ENCODE measurements around the gene RGS7.
"Not testable (repeated sequence)": the region's sequence is repeated elsewhere in the genome, so short reads cannot be mapped to it uniquely, and the experiment has no call there.

RGS7 gene

DNA sequence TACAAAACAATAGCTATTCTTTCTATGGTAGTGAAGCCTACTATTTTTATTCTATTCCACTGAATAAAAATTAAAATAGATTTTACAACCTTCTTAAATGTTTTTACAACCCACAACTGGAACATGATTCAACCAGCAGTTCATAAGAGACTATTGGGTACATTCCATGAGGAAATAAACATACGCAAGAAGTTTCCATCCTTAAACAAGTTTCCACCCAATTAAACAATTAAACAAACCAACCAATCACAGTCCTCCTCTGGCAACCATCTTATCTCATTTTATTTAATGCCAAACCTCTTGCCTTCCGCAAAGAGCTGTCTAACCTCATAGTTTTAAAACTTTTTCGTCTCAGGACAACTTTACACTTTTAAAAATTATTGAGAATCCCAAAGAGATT, 239.0 kb downstream of the RGS7 start:
- DNase-seq: no peak

GRCh38 chr1:241115784-241116183, 241.2 kb downstream of the RGS7 start:
- in situ Hi-C loops (cut with HindIII; ENCODE audit: low pct_ligation_motif_present, low pct_unique_long_range_greater_than_20kb, low sequenced_read_pairs): no loop called here
- DNase-seq: no peak

More for the DNA sequence above, 239.0 kb downstream of the RGS7 start:
- in situ Hi-C loops (cut with HindIII; ENCODE audit: low pct_ligation_motif_present, low pct_unique_long_range_greater_than_20kb, low sequenced_read_pairs): no loop called here

DNA sequence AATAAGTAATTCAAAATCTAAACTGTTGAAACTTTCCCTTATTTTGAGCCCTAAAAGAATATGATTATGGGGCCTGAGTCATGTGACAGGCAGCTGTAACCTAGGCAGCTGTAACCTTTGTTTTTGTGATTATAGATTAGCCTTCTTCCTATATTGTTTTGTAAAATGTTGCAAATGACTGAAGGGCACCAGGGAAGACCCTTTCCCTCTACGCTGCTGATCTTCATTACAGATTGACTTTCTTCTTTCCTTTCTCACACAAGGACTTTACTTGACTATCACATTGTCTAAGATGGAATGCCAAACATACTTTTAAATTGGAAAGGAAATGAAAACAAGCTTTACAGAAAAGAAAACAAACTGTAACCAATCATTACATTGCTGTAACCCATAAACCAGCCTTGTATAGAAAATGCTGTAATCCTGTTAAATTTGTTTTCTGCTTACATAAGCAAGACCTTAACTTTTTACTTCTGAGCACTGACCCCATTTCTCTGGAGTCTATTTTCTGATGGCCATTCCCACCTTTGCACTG, 242.2 kb downstream of the RGS7 start:
- in situ Hi-C loops (cut with HindIII; ENCODE audit: low pct_ligation_motif_present, low pct_unique_long_range_greater_than_20kb, low sequenced_read_pairs): no loop called here
- no peak for DNase-seq

- in situ Hi-C loops (cut with HindIII; ENCODE audit: low pct_ligation_motif_present, low pct_unique_long_range_greater_than_20kb, low sequenced_read_pairs): no loop called here
Observed at GRCh38 chr1:241113557-241113956, 243.4 kb downstream of the RGS7 start.

DNA sequence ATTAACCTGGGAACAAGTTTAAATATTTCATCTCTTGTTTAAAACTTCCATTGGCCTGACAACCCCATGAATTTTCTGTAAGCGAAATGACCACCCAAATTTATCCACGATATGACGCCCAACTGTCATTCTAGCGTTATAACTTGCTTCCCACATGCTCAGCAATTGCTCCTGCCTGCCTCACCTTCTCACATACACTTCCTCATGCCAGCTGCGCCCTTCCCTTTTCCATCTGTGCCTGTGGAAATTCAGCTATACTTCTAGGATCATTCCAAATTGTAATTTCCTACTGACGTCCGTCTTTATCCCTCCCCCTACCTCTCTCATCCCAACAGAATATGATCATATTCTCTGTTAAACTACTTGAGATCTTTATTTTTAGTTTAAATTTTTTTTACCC, 248.0 kb downstream of the RGS7 start:
- in situ Hi-C loops (cut with HindIII; ENCODE audit: low pct_ligation_motif_present, low pct_unique_long_range_greater_than_20kb, low sequenced_read_pairs): no loop called here
- no peak for DNase-seq

More at GRCh38 chr1:241113557-241113956, 243.4 kb downstream of the RGS7 start:
- no peak for DNase-seq

DNA sequence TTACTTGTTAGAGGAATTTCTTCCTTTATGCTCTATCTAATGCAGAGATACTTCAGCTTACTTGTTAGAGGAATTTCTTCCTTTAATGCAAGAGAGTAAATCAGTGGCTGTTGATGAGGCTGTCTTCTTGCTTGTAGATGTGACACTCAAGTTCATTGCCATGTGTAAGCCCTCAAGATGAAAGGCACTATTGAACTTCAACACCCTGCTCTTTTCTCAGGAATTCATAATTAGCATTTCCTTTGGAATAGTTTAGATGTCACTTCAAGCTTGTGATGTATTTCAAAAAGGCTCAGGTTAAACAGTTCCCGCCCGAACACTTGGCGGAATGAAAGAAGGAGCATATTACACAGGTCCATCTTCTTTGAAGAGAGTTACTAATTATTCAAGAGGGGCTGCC, 251.9 kb downstream of the RGS7 start:
- no peak for DNase-seq
- in situ Hi-C loops (cut with HindIII; ENCODE audit: low pct_ligation_motif_present, low pct_unique_long_range_greater_than_20kb, low sequenced_read_pairs): no loop called here

- in situ Hi-C loops (cut with HindIII; ENCODE audit: low pct_ligation_motif_present, low pct_unique_long_range_greater_than_20kb, low sequenced_read_pairs): no loop called here
- no peak for DNase-seq
Observed at GRCh38 chr1:241102664-241103063, 254.3 kb downstream of the RGS7 start.

DNA sequence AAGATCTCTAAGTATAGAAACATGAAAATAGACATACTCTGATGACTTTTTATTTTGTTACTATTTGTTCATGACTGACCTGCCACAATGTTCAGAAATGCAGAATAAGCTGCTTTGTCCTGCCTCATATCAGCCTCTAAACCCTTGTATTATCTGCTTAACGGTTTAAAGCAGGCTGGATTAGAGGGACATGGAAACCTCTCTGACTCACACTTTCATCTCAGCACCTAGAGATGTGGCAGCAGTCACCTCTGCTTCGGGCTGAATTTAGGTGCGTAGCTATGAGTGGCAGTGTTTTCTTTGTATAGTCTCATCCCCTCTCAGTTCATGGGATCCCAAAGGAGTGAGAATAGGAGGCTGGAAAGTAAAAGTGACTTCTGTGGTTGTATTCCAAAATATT, 255.4 kb downstream of the RGS7 start:
- no peak for DNase-seq

DNA sequence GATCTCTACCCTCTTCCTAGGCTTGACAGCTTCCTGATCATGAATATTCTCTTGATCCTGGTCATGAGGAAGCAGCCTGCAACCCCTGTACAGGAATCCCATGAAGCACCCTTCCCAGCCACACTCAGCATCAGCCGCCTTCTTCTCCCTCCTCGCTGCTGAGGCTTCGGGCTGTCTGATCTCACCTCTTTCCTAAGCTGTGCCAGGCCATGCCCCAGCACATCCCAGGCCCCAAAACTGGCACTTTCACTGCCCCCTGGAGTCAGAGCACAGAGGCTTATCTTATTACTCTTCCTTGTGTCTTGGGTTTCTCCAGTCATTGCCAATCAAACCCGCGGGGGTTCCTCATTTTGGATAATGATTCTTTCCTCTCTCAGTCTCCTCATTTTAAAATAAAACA, 259.5 kb downstream of the RGS7 start:
- in situ Hi-C loops (cut with HindIII; ENCODE audit: low pct_ligation_motif_present, low pct_unique_long_range_greater_than_20kb, low sequenced_read_pairs): no loop called here
- DNase-seq: no peak

More for the DNA sequence above, 255.4 kb downstream of the RGS7 start:
- in situ Hi-C loops (cut with HindIII; ENCODE audit: low pct_ligation_motif_present, low pct_unique_long_range_greater_than_20kb, low sequenced_read_pairs): no loop called here

GRCh38 chr1:241096982-241097381, 260.0 kb downstream of the RGS7 start:
- no peak for DNase-seq
- in situ Hi-C loops (cut with HindIII; ENCODE audit: low pct_ligation_motif_present, low pct_unique_long_range_greater_than_20kb, low sequenced_read_pairs): no loop called here

GRCh38 chr1:241095847-241096246, 261.2 kb downstream of the RGS7 start:
- in situ Hi-C loops (cut with HindIII; ENCODE audit: low pct_ligation_motif_present, low pct_unique_long_range_greater_than_20kb, low sequenced_read_pairs): no loop called here

GRCh38 chr1:241090798-241091197, 266.2 kb downstream of the RGS7 start:
- in situ Hi-C loops (cut with HindIII; ENCODE audit: low pct_ligation_motif_present, low pct_unique_long_range_greater_than_20kb, low sequenced_read_pairs): no loop called here
- no peak for DNase-seq

More at GRCh38 chr1:241095847-241096246, 261.2 kb downstream of the RGS7 start:
- DNase-seq: no peak

DNA sequence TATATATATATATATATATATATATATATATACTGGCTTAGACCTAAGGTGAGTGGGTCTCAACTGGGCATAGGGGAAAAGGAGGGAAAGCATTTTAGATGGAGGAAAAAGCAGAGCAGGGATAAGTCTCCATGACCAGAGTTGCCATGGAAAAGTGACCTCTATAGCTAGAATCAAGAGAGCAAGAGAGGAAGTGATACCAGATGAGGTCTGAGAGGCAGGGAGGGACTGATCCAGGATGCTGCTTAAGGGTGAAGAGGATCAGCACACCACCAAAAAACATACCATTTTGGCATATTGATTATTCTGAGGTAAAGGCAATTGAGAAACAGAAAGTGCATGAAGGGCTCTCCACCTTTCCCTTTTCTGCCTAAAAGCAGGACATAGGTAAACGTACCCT, 267.9 kb downstream of the RGS7 start:
- in situ Hi-C loops (cut with HindIII; ENCODE audit: low pct_ligation_motif_present, low pct_unique_long_range_greater_than_20kb, low sequenced_read_pairs); DNase-seq: not testable (repeated sequence)

GRCh38 chr1:241088075-241088474, 268.9 kb downstream of the RGS7 start:
- DNase-seq; in situ Hi-C loops (cut with HindIII; ENCODE audit: low pct_ligation_motif_present, low pct_unique_long_range_greater_than_20kb, low sequenced_read_pairs): not testable (repeated sequence)

DNA sequence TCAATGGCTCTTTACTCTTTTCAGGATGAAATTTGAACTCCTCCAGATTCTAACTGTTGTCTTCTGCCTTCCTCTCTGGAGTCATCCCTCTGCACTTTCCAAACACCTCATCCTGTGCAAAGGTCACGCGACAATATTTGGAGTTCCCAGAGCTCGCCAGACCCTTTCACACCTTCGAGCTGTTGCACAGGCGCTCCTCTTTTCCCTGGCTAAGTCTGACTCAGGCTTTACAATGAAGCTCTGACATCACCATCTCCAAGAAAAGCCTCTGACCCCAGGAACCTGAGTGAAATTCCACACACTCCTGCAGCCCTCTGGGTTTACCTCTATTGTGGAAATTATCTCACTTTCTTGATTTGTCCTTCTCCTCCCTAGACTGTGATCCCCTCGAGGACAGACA, 270.3 kb downstream of the RGS7 start:
- in situ Hi-C loops (cut with HindIII; ENCODE audit: low pct_ligation_motif_present, low pct_unique_long_range_greater_than_20kb, low sequenced_read_pairs): no loop called here
- DNase-seq: no peak

DNA sequence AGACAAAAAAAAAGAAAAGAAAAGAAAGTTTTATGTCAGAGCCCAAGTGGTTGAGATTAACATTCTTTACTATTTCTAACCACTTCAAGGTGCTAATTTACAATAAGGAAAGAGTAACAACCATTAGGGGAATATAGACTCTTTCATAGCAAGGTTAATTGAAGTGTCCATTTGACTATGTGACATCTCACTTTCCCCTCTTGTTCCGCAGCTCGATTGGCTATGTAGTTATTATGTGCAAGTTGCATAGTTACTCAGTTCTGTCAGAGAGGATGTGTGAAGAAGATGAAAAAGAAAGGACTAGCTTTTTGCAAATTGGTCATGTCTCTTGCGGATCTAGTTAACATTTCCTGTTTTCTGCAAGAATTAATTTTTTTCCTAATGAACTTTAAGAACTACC, 273.7 kb downstream of the RGS7 start:
- in situ Hi-C loops (cut with HindIII; ENCODE audit: low pct_ligation_motif_present, low pct_unique_long_range_greater_than_20kb, low sequenced_read_pairs): no loop called here
- no peak for DNase-seq

- in situ Hi-C loops (cut with HindIII; ENCODE audit: low pct_ligation_motif_present, low pct_unique_long_range_greater_than_20kb, low sequenced_read_pairs): no loop called here
- no peak for DNase-seq
Observed at GRCh38 chr1:241081473-241081872, 275.5 kb downstream of the RGS7 start.

DNA sequence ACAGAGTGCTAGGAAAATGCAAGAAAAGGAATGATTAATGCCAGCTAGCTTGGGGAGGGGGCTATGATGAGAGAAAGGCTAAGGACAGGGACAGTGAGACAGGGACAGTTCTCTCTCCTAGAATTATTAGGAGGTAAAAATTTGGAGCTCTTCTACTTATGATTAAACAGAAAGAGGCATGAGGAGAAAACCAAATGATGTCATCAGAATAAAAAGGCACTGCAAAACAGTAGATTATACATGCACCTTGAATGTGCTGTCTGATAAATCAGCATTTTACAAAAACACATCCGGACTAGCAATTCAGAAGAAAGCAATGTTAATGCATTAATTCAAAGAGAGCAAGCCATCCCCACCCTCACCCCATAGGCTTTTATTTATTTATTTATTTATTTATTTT, 277.5 kb downstream of the RGS7 start:
- in situ Hi-C loops (cut with HindIII; ENCODE audit: low pct_ligation_motif_present, low pct_unique_long_range_greater_than_20kb, low sequenced_read_pairs): no loop called here
- no peak for DNase-seq

- DNase-seq: no peak
- in situ Hi-C loops (cut with HindIII; ENCODE audit: low pct_ligation_motif_present, low pct_unique_long_range_greater_than_20kb, low sequenced_read_pairs): no loop called here
Observed at GRCh38 chr1:241079047-241079446, 278.0 kb downstream of the RGS7 start.

GRCh38 chr1:241077386-241078147, 279.4 kb downstream of the RGS7 start:
- in situ Hi-C loops (cut with HindIII; ENCODE audit: low pct_ligation_motif_present, low pct_unique_long_range_greater_than_20kb, low sequenced_read_pairs): no loop called here
- DNase-seq: no peak

Data from ACHN (cell line).